IPS-18c (cell line): ENCODE results near the gene ZNF585A.
"Not testable (repeated sequence)": the region's sequence is repeated elsewhere in the genome, so short reads cannot be mapped to it uniquely, and the experiment has no call there.

Source experiments
- H3K4me3 ChIP-seq: 2 replicates; pipeline ENCODE4 v1.7.0; 2013; ENCODE audit warnings: low read depth, mild to moderate bottlenecking, low read length, moderate library complexity; ENCODE audit not compliant: insufficient read depth
- H3K9me3 ChIP-seq: one replicate; pipeline ENCODE4 v1.6.1; 2013; ENCODE audit warnings: mild to moderate bottlenecking, low read length, moderate library complexity; ENCODE audit not compliant: control insufficient read depth, insufficient read depth

Gene ZNF585A

DNA sequence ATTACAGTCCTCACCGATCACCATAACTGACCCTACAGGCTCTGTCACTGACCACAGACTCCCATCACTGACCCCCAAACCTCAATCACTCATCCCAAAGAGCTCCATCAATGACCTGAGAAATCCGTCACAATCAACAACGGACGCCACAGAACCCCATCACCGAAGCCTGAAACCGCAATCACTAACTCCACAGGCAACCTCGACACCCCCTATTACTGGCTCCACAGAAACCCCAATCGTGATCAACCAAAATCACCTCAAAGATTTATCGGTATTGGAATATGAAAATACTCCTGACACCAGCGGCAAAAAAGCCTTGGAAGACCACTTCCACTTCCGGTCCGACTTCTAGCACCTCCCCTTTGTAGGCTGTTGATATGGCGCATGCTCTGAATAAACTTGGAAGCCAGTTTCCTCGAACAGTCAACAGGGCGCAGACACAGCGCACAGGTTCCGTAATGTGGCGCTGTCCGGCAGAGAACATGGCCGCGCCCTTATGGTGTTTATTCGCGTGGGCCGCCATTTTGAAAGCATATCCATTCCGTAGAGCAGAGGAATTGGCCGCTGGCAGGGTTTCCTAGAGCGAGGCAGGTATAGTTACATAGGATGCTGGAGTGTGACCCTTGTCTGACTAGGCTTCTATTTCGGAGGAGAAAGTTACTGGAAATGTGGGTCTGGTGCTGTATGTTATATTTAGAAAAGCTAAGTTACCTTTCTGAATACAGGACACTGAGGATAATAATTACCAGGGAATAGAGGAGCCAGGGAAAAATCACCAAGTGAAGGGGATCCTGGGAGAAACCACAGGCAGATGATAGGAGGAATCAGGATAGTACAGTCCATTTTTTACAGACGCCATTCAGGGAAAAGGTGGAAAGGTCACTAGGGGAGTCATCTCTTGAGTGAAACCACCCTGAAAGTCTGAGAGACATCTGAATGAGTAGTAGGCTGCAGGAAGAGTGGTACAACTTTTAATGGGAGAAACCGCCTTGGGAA lies at the start of gene ZNF585A:
TSS of gene ZNF585A (minus strand) at position 328 of the 999 bp plus-strand sequence. CDS start 2,785 bp downstream, outside the sequence.
- Histone ChIP-seq H3K4me3 (peak within 1 kb of the TSS; percentile 52), H3K9me3 (no peaks in the 10 kb centered on the region)

- Histone ChIP-seq H3K4me3 (no peak overlapping the region), H3K9me3 (peaks cover 2% of the 10 kb centered on the region)
Measured at GRCh38 chr19:37221136-37221535, 48.6 kb upstream of the ZNF585A start.

- Histone ChIP-seq H3K4me3 (no peak overlapping the region), H3K9me3 (peaks cover 2% of the 10 kb centered on the region)
Measured at GRCh38 chr19:37220383-37220782, 47.9 kb upstream of the ZNF585A start.

DNA sequence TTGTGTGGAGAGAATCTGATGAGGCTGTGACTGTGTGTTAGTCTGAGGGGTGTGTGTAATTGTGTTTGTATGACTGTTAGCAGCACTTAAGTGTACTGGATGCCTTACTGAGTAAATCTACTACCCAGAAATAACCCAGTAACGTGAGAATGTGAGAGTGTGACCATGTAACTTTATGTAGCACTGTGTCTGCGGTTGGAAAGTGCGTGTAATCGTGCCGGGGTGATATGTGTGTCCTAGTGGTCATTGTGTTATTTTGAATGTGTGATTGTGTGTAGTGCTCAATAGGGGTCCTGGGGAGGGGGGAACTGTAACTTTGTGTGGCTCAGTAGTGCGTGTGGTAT lies 46.1 kb upstream of the ZNF585A start:
- Histone ChIP-seq H3K4me3 (peak overlapping the region; percentile 92), H3K9me3 (no peaks in the 10 kb centered on the region)

DNA sequence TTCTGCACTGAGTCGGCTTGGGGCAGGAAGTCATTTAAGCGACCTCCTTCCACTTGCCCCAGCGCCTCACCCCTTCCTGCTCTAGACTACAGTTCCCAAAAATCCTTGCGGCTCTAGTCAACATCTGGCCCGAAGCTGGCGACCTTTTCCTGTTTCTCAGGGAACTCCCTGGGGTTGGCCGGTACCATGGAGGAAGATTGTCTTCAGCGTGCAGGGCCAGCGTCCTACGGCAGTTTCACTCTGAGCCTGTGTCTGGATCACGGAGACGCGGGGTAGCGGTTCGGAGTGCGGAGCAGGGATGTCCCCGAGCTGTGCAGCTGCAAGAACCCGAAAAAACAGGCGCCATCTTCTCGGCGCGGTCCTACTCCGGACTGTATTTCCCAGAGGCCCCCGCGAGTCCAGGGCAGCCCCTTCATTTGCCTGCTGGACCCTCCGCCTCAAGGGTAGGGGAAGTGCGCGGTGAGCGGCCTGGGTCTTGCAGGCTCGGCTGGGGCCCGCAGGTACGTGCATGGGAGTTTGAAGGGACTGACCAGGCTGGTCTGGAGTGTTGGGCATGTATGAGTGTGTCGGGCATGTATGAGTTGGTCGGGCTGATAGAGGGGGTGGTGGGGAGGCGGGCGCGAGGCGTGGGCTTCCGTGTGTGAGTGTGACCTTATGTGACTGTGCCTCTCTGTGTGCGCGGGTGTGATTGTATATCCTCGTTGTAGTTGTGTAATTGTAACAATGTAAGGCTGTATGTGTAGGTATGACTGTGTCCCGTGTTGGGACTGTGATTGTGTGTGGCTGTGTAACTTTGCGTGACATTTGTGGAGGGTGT lies 45.5 kb upstream of the ZNF585A start, which contains the start of gene ZNF383:
TSS of gene ZNF383 (plus strand) at position 440 of the 817 bp plus-strand sequence. CDS start 12,240 bp downstream, outside the sequence.
- H3K4me3 ChIP-seq, result peak within 1 kb of the TSS; percentile 92
- no peaks in the 10 kb centered on the region for H3K9me3 ChIP-seq

DNA sequence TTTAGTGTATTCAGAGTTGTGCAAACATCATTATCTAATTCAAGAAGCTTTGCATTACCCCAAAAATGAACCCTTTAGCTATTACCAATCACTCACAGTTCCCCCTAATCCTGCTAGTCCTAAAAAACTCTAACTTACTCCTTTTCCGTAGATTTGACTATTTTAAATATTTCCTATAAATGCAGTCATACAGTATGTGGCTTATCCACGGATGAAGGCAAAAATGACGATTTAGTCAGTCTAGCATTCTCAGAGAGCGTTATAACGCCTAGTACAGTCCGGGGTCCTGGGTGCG lies 44.9 kb upstream of the ZNF585A start:
- Histone ChIP-seq H3K9me3 (no peaks in the 10 kb centered on the region), H3K4me3 (peak overlapping the region; percentile 92)

DNA sequence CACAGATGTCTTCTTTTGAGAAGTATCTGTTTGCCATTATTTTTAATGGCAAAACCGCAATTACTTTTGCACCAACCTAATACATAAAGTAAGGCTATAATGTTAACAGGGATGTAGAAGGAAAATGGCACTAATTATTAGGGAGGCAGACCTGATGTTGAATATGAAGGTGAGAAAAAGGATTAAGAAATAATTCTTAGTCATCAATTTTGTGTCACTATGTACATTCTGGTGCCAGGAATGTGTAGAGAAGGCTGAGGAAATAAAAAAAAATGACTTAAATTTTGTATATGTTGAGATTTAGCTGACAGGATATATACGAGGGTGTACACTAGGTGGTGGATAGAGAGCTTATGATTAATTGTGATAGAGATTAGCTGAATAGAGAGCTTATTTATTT lies 25.3 kb upstream of the ZNF585A start:
- Histone ChIP-seq H3K4me3 (no peak overlapping the region), H3K9me3 (no peaks in the 10 kb centered on the region)

GRCh38 chr19:37197115-37197514 lies 24.6 kb upstream of the ZNF585A start:
- not testable (repeated sequence) for H3K9me3 ChIP-seq, H3K4me3 ChIP-seq

- not testable (repeated sequence) for H3K9me3 ChIP-seq, H3K4me3 ChIP-seq
Measured at GRCh38 chr19:37195248-37195647, 22.8 kb upstream of the ZNF585A start.

DNA sequence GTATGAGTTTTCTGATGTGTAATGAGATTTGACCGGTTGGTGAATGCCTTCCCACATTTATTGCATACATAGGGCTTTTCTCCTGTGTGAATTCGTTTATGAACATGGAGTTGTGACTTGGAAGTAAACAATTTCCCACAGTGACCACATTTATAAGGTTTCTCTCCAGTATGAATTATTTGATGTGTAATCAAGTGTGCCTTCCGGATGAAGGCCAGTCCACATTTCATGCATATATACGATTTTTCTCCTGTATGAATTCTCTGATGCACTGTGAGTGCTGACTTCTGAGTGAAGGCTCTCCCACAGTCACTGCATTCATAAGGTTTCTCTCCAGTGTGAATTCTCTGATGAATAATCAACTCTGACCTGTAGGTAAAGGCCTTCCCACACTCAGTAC lies 13.6 kb upstream of the ZNF585A start:
- not testable (repeated sequence) for H3K4me3 ChIP-seq, H3K9me3 ChIP-seq

- Histone ChIP-seq H3K9me3 (no peaks in the 10 kb centered on the region), H3K4me3 (no peak overlapping the region)
Measured at GRCh38 chr19:37165635-37166034, 6.9 kb downstream of the ZNF585A start.

DNA sequence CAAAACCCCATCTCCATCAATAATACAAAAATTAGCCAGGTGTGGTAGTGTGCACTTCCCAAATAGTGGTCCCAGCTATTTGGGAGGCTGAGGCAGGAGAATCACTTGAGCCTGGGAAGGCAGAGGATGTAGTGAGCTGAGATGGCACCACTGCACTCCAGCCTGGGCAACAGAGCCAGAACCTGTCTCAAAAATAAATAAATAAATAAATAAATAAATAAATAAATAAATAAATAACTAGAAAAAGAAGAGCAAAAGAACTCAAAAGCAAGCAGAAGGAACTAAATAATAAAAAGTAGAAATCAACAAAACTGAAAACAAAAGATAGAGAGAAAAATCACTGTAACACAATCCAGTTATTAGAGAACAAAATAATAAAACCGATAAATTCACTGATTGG lies 12.3 kb downstream of the ZNF585A start:
- Histone ChIP-seq H3K9me3 (peaks cover 8% of the 10 kb centered on the region), H3K4me3 (no peak overlapping the region)

DNA sequence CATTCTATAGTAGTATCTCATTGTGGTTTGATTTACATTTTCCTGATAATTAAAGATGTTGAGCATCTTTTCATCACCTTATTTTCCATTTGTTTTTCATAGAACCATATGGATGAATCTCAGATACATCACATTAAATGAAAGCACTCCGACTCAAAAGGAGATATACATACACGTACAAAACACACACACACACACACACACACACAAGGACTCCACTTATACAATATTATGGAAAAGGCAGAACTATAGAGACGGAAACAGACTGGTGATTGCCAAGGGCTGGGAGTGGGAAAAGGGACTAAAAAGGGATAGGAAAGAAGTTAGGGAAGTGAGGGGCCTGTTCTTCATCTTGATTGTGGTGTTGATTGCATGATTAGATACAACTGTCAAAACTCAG lies 24.3 kb downstream of the ZNF585A start:
- Histone ChIP-seq H3K4me3 (no peak overlapping the region), H3K9me3 (peaks cover 16% of the 10 kb centered on the region)

DNA sequence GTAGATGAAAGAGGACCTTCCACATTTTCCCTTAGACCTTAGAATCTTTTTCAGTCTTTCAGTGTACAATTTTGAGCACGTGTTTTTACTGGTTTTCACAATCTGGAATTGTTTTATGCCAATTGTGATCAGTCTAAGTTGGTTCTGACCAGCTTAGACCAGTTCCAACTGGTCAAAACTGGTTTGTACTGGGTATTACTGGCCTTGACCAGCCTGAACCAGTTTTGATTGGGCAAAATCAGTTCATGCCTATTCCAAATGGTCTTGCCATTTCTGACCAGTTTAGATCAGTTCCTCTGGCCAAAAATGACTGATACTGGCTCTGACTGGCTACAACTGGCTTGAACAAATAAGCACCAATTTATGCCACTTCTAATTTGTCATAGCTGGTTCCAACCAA lies 36.4 kb downstream of the ZNF585A start:
- Histone ChIP-seq H3K4me3 (no peak overlapping the region), H3K9me3 (peaks cover 23% of the 10 kb centered on the region)

- H3K4me3 ChIP-seq, result no peak overlapping the region
- H3K9me3 ChIP-seq, result peaks cover 36% of the 10 kb centered on the region
Measured at GRCh38 chr19:37128821-37129177, 43.7 kb downstream of the ZNF585A start.

- peaks cover 32% of the 10 kb centered on the region for H3K9me3 ChIP-seq
- H3K4me3 ChIP-seq, result no peak overlapping the region
Measured at GRCh38 chr19:37127999-37128820, 44.3 kb downstream of the ZNF585A start.

- not testable (repeated sequence) for H3K9me3 ChIP-seq
Measured at GRCh38 chr19:37122093-37122492, 50.4 kb downstream of the ZNF585A start.

More at GRCh38 chr19:37122093-37122492, 50.4 kb downstream of the ZNF585A start:
- not testable (repeated sequence) for H3K4me3 ChIP-seq
